ENCODE results near the gene SLC7A8.

DNA sequence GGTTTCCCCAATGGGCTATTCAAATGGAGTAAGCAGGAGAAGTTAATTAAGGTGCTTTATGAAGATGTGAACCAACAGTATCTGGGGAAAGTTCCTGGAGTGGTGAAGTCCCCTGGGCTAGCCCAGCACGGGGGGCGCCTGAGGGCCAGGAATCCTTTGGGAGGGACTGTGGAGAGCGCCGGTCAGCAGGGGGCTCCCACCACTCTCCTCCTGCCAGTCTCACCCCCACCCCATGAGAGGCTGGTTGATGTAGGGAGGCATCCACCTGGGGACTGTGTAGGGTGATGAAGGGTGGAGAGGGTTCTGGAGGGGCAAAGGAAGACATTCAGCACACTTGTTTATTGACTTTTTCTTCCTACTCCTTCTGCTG lies 68.8 kb downstream of the SLC7A8 start:
- no peak for TF ChIP-seq POLR2A (IDR thresholded peaks at IDR 0.05)
- TF ChIP-seq, protein P1, sequence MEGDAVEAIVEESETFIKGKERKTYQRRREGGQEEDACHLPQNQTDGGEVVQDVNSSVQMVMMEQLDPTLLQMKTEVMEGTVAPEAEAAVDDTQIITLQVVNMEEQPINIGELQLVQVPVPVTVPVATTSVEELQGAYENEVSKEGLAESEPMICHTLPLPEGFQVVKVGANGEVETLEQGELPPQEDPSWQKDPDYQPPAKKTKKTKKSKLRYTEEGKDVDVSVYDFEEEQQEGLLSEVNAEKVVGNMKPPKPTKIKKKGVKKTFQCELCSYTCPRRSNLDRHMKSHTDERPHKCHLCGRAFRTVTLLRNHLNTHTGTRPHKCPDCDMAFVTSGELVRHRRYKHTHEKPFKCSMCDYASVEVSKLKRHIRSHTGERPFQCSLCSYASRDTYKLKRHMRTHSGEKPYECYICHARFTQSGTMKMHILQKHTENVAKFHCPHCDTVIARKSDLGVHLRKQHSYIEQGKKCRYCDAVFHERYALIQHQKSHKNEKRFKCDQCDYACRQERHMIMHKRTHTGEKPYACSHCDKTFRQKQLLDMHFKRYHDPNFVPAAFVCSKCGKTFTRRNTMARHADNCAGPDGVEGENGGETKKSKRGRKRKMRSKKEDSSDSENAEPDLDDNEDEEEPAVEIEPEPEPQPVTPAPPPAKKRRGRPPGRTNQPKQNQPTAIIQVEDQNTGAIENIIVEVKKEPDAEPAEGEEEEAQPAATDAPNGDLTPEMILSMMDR (IDR thresholded peaks at IDR 0.05): no peak

Measured in heart left ventricle (tissue), 13 donors.